GM18508 (cell line): ENCODE results near the gene SPDYC.
"Not testable (repeated sequence)": the region's sequence is repeated elsewhere in the genome, so short reads cannot be mapped to it uniquely, and the experiment has no call there.

Experiments used
- ATAC-seq: cut with Tn5 transposase; IDR thresholded peaks from one replicate; pipeline ENCODE4 v1.9.1; 2021; ENCODE audit warnings: moderate number of reproducible peaks; ENCODE audit not compliant: insufficient read depth, unreplicated experiment

SPDYC gene

DNA sequence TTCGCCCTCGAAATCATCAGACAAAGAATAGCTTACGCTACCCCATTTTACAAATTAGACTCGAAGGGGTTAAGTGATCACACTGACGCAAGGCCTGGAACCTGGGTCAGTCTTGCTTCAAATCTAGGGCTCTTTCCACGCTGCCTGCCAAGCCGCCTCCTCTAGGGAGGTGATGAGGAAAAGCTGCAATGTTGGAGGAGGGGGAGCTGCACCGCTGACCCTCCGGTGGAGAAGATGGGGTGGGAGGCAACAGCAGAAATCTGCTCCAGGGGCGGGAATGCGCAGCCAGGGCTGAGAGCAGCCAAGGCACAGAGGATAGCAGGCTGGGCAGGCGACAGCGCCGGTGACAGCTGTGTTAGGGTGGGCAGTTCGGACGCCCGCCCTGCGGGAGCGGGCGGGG, 36.3 kb upstream of the SPDYC start:
- ATAC-seq: no peak

DNA sequence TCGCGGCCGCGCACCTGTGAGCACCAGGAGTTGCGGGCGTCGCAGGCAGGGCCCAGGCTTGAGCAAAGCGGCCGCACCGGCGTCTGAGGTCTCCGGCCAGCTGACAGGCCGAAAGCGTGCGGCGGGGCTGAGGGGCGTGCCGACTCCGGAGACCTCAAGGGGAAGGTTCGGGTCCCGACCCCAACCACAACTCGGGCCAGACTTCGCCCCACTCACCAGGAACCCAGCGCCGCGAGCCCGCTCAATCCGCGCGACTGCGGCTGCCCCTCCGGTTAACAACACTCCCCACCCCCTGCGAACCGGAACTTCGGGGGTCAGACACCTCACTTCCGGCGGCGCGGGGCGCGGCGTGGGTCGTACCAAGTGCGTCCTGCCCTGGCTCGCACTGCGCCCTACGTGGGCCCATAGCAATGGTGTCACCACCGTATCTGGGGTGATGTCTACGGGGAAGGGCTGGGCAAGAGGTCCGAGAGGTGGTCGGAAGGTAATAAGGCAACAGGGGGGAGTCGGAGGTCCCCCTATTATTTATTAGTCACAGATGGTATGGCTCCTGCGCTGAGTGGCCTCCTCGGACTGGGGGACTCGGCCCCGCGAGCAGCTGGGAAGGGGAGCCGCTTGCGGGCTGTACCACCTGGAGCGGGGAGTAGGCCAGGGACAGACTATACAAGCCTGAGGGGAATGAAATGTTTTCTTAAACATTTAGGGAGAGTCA, 35.6 kb upstream of the SPDYC start, which contains the start of gene SYVN1:
Gene SYVN1, minus strand, starts transcription at position 280 of the 712 bp plus-strand sequence. CDS start 918 bp downstream, outside the sequence.
- peak; percentile 19 for ATAC-seq

DNA sequence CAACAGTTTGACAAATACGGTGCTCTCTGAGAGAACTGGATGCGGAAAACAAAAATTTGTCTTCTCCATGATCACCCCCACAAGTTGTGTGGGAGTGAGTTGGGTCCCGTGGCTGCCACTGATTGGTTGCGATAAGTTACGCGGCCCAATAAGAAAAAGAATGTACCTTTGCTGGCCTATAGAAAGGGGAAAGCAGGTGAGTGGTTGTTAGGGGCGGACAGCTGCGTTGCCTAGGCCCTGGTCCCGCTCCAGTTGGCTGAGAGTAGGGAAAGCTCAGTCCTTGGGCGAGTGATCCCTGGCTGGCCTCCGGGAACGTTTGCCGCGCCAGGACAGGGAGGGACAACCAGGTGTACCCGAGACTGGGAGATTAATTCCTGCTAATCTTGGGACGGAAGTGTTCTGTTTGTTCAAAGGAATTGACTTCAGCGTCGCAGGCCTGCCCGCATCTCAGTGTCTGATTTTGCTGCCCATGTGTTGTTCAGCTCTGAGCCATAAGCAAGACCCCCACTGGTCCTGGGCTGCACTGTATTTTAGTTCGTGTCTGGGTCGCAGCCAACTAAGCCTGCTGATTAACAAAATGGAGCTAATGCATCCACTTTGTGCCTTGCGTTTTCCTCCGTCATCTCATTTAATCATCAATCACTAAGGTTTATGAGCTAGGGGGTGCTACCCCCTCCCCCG, 34.9 kb upstream of the SPDYC start:
- peak; percentile 61 for ATAC-seq

DNA sequence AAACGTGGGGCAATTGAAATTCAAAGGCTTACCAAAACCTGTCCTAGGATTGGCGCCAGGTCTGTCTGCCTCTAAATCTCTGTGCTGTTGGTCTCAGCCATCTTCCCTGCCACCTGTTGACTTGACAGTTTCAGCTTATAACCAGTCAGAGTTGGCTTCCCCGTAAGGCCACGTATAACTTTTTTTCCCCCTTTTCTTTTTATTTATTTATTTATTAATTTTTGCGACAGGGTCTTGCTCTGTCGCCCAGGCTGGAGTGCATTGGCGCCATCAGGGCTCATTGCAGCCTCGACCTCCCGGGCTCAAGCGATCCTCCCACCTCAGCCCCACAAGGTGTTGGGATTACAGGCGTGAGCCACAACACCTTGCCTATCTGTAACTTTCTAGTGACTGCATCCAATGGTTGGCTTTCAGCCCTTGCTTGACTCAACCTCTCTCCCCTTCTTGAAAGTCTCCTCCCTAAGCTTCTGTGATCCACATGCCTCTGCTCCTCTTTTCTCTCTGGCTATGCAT, 34.3 kb upstream of the SPDYC start:
- ATAC-seq: no peak

DNA sequence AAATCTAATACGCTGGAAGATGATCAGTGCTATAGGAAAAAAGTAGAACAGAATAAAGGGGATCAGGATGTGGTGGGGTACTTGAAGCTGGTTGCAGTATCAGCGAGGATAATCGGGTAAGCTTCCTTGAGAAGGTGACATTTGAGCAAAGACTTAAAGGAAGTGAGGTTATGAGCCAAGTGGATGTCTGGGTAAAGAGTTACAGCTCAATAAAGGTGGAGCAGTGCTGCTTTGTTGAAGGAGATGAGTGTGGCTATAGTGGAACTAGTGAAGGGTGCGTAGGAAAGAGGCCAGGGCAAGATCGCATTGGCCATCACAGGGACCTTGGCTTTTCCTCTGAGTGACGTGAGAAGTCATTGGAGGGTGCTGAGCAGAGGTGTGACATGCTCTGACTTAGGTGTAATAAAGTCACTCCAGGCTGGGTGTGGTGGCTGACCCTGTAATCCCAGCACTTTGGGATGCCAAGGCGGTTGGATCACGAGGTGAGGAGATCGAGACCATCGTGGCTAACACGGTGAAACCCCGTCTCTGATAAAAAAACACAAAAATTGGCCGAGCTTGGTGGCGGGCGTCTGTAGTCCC, 33.4 kb upstream of the SPDYC start:
- no peak for ATAC-seq

DNA sequence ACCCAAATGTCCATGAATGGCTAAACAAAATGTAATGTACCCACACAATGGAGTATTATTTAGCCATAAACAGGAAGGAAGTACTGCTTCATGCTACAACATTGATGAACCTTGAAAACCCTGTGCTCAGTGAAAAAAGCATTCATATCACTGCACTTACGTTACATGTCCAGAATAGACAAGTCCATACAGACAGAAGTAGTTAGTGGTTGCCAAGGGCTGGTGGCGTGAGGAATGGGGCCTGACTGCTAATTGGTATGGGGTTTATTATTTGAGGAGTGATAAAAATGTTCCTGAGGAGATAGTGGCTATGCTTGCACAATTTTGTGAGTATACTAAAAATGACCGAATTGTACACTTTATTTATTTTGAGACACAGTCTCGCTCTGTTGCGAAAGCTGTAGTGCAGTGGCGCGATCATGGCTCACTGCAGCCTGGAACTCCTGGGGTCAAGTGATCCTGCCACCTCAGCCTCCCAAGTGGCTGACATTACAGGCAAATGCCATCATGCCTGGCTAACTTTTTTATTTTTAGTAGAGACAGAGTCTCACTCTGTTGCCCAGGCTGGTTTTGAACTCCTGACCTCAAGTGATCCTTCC, 28.0 kb upstream of the SPDYC start:
- no peak for ATAC-seq

DNA sequence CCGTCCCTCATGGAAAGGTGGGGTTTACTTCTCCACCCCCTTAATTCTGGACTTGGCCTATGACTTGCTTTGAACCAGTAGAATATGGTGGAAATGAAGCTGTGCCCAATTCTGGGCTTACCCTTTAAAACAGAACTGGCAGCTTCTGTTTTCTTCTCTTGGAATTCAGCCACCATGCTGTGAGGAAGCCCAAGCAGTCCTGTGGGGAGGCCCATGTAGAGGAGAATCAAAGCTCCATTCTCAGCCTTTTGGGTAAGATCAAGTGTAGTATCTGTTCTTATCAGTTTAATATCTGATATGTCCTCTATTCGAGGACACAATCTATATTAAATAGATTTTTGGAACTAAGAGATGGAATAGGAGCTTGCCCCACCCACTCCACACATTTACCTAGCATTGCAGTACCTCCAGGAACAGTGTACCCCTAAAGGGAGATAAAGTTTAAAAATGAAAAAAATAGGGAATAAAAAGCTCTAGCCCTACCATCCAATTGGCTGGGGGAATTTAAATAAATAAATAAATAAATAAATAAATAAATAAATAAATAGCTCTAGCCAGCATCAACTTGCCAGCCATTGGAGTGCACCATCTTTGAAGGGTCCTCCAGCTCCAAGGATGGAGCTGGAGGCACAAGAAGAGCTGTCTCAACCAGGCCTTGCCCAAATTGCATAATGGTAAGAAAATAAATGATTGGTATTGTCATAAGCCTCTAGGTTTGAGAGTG, 22.5 kb upstream of the SPDYC start:
- ATAC-seq: no peak

DNA sequence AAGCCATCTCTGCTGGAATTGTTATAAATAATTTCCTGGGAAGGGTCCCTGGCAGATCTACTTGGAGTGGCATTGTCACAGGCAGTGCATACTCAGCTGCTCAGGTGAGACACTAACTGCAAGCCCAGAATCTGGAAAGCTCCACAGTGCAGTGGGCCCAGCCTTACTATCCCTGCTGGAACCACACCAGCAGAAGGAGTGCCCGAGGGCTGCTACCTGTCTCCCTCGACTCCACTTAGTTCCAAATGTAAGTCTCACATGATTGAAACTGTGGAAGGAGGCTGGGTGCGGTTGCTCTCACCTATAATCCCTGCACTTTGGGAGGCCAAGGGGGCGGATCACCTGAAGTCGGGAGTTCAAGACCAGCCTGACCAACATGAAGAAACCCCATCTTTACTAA, 21.4 kb upstream of the SPDYC start:
- ATAC-seq: no peak

DNA sequence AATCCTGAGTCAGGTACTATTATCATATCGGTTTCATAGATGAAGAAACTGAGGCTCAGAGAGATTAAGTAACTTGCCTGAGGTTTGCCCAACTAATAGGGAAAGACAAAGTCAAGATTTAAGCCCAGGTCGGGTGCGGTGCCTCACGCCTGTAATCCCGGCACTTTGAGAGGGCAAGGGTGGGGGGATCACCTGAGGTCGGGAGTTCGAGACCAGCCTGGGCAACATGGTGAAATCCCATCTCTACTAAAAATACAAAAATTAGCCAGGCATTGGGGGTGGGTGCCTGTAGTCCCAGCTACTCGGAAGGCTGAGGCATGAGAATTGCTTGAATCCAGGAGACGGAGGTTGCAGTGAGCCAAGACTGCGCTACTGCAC, 19.9 kb upstream of the SPDYC start:
- ATAC-seq: not testable (repeated sequence)

DNA sequence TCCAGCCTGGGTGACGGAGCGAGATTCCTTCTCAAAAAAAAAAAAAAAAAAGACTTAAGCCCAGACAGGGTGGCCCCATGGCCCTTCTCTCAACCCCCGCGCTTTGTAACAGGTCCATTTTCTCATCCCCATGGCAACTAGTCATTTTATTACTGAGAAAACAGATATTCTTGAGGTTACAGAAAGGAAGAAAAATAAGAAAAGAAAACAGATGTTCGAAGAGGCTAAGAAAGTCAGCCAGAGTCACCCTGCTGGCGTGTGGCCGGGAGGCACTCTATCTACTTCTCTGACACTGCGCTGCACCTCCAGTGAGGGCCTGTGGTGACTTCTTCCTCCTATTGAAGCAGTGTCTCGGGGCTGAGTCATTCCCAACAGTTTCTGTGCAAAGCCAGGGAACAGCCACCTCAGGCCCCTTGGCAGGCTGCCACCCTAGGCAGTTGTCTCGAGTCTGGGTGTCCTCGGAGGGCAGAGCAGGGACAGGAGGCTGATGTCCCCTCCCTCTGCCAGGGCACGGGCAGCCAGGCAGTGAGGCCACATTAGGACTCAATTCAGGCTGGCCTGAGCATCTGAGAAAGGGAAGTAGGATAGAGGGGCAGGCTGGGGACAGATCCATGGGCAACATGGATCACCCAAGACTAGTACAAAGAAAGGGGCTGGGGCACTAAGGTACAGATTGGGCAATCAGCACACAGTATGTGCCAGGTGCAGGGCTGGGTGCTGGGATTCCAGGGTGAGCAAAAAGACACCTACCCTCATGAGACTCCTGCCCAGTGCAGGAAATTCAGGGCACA, 19.3 kb upstream of the SPDYC start:
- no peak for ATAC-seq

DNA sequence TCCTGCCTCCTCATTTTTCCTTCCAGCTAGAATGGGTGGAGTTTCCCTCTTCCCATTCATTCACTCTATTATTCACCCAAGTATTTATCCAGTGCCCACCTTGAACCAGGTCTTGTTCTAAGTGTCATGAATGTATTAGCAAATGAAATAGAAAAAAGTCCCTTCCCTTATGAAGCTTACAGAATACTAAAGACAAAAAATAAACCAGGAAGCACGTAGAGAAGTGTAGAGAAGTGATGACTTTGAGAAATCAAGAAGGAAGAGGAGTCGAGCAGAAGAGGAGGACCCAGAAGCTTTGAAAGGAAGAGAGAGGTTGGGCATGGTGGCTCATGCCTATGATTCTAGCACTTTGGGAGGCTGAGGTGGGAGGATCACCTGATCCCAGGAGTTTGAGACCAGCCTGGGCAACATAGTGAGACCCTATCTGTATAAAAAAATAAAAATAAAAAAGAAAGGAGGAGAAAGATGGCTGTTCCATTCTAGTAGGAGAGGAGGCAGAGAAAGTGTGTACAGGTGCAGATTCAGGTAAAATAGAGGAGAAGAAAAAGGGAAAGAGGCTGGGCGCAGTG, 18.6 kb upstream of the SPDYC start:
- no peak for ATAC-seq

DNA sequence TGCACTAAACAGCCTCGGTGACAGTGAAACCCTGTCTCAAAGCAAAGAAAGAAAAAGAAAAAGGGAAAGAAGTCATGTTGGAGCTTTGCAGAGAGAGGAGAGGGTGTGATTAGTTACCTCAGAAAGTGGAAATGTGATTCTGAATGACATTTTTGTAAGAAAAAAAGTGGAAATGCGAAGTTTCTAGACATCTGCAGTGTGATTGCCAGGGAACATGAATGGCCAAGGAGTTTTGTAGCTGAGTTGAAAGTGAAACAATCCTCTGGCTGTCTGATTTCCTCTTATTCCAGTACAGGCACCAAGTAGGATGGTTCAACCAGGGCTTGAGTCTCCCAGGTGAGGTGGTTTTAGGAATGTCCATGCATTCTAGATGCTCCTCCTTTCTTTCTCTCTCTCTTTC, 17.9 kb upstream of the SPDYC start:
- no peak for ATAC-seq

DNA sequence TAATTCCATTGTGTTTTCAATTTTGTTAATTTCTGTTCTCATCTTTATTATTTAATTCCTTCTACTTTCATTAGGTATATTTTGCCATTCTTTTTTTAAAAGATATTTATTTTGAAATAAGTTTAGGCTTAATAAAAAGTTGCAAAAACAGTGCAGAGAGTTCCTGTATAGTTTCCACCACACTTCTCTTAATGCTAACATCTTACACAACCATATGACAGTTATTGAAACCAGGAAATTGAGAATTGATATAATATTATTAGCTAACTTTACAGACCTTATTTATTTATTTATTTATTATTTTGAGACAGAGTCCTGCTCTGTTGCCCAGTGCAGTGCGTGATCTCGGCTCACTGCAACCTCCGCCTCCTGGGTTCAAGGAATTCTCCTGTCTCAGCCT, 13.8 kb upstream of the SPDYC start:
- no peak for ATAC-seq

DNA sequence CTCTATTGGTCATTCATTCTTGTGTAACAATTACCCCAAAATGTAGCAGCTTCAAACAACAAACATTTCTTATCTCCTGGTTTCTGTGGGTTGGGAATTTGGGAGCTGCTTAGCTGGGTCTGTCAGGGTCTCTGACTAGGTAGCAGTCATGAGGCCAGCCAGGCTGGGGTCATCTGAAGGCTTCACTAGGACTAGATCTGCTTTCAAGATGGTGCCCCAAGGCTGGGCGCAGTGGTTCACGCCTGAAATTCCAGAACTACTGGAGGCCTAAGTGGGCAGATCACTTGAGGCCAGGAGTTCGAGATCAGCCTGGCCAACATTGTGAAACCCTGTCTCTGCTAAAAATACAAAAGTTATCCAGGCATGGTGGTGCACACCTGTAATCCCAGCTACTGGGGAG, 13.1 kb upstream of the SPDYC start:
- no peak for ATAC-seq

DNA sequence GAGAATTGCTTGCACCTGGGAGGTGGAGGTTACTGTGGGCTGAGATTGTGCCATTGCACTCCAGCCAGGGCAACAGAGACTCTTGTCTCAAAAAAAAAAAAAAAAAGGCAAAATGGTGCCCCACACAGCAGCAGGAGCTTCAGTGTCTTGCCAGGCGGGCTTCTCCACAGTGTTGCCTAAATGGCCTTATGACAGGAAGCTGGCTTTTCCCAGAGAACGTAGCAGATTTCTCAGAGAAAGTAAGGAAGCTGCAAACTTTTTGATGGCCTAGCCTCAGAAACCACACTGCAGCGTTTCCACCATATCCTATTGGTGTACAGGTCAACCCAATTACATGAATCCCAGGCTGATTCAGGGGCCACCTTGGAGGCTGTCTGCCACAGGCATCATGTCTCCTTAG, 12.7 kb upstream of the SPDYC start:
- no peak for ATAC-seq

DNA sequence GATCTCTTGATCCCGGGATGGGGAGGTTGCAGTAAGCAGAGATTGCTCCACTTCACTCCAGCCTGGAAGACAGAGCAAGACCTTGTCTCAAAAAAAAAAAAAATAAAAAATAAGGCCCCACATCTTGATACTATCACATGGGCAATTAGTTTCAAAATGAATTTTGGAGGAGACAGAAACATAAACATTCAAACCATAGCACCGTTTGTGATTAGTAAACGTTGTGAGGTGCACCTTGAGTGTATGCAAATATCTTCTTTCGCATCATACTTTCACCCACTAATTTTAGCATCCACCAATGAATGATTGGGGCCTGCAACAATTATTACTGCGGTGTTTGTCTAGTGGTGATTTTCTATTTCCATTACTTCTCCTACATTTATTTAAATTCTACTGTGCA, 11.0 kb upstream of the SPDYC start:
- ATAC-seq: no peak

DNA sequence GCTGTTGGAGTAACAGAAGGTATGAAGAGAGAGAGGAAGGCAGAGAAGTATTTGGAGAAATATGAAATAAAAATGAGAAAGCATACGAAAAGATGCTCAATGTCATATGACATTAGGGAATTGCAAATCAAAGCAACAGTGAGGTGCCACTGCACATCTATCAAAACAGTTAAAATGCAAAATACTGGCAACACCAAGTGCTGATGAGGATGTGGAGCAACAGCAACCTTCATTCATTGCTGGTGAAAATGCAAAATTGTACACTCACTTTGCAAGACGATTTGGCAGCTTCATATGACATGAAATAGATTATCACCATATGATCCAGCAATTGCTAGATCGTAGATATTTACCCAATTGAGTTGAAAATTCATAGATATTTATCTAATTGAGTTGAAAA, 9.4 kb upstream of the SPDYC start:
- ATAC-seq: no peak

DNA sequence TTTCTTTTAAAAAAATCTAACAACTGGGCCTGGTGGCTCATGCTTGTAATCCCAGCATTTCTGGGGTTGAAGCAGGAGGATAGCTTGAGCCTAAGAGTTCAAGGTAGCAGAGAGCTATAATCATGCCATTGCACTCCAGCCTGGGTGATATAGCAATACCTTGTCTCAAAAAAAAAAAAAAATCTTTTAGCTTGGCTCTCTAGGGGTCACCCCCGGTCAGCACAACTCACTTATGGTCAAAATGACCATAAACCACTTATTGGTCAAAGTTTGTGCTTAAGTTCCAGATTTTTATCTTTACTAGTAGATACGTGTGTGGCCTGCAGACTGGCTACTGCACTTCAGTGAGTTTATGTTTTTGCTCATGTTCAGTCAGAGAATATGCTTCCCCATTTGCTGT, 6.3 kb upstream of the SPDYC start:
- ATAC-seq: no peak
